B cell (primary cell): ENCODE measurements around the gene FHIT. TPM values are rescaled to one million over a fixed set of nuclear protein-coding genes. Genes with fewer than 3 reads are reported as not detected.

Experiments
- ATAC-seq: fragments of 200-7000 bp; cut with Tn5 transposase; one replicate; pipeline ENCODE4 v1.10.0; 2021; ENCODE audit warnings: low read depth, mild to moderate bottlenecking, moderate number of reproducible peaks, moderate library complexity
- CTCF ChIA-PET: fragments of 350-600 bp; sonication (Branson Sonifier 250); formaldehyde crosslinking; loops from one replicate; lab custom pipeline; 2021; ENCODE audit warnings: antibody characterized with exemption, inconsistent platforms; lab: Charles Lee
- POLR2A ChIA-PET: fragments of 350-600 bp; sonication (Branson Sonifier 250); formaldehyde crosslinking; loops from one replicate; lab custom pipeline; 2021; ENCODE audit warnings: antibody characterized with exemption; lab: Charles Lee
- DNase-seq: peaks from one replicate; pipeline ENCODE4 v3.0.0; 2013
- H2AFZ ChIP-seq: 2 replicates; pipeline ENCODE4 v1.6.1; 2012; ENCODE audit warnings: mild to moderate bottlenecking, low read depth, low read length; ENCODE audit not compliant: insufficient read depth, poor library complexity, severe bottlenecking
- H3K27ac ChIP-seq, 2 donors: 1 replicate in 1 of 2; 2 replicates in 1 of 2; pipeline ENCODE4 v1.5.1; 2012 to 2013; ENCODE audit warnings: low read length in 2 of 2, mild to moderate bottlenecking in 2 of 2, moderate library complexity in 1 of 2
- H3K27me3 ChIP-seq, 4 experiments: fragments of 200-600 bp in 1 of 4; sonication (generic) in 1 of 4; replicated peaks in 1 of 4; 1 replicate in 2 of 4; 2 replicates in 2 of 4; pipeline versions ENCODE4 v1.6.1 to v1.7.0; 2013 to 2016; ENCODE audit warnings: low read length in 3 of 4, mild to moderate bottlenecking in 2 of 4, mixed read lengths in 1 of 4, moderate library complexity in 1 of 4; ENCODE audit not compliant: insufficient read depth in 4 of 4, control insufficient read depth in 3 of 4; ENCODE audit errors: control extremely low read depth in 1 of 4
- H3K36me3 ChIP-seq, 2 experiments: replicated peaks in 1 of 2; 1 replicate in 1 of 2; 2 replicates in 1 of 2; pipeline versions ENCODE4 v1.6.1 to v1.7.1; 2013; ENCODE audit warnings: low read length in 1 of 2; ENCODE audit not compliant: insufficient read depth in 2 of 2, control insufficient read depth in 1 of 2; ENCODE audit errors: control extremely low read depth in 1 of 2, extremely low read depth in 1 of 2
- H3K4me1 ChIP-seq, 2 donors: fragments of 200-600 bp in 1 of 2; sonication (generic) in 1 of 2; 1 replicate in 1 of 2; 2 replicates in 1 of 2; pipeline versions ENCODE4 v1.5.1 to v1.6.1; 2013 to 2017; ENCODE audit warnings: low read length in 2 of 2; ENCODE audit not compliant: control insufficient read depth in 2 of 2, insufficient read depth in 2 of 2
- H3K4me2 ChIP-seq: replicated peaks from 2 replicates; pipeline ENCODE3; 2012; ENCODE audit warnings: mild to moderate bottlenecking, low read depth, low read length; ENCODE audit not compliant: poor library complexity, severe bottlenecking
- H3K4me3 ChIP-seq, 5 experiments: fragments of 200-600 bp in 1 of 5; sonication (generic) in 1 of 5; 1 replicate in 3 of 5; 2 replicates in 2 of 5; pipeline versions ENCODE4 v1.5.1 to v1.7.0; 2011 to 2016; ENCODE audit warnings: low read length in 4 of 5, mild to moderate bottlenecking in 4 of 5, low read depth in 2 of 5, control low read depth in 1 of 5, moderate library complexity in 1 of 5; ENCODE audit not compliant: insufficient read depth in 1 of 5; ENCODE audit errors: control extremely low read depth in 1 of 5, extremely low read depth in 1 of 5
- H3K79me2 ChIP-seq: fragments of 200-600 bp; sonication (generic); one replicate; pipeline ENCODE4 v1.6.0; 2016; ENCODE audit warnings: low read length; ENCODE audit not compliant: control insufficient read depth, insufficient read depth
- H3K9ac ChIP-seq: fragments of 200-600 bp; sonication (generic); 2 replicates; pipeline ENCODE4 v1.6.1; 2017; ENCODE audit warnings: mild to moderate bottlenecking, low read length, moderate library complexity
- H3K9me3 ChIP-seq, 3 donors: one replicate each; pipeline versions ENCODE4 v1.6.1 to v1.7.1; 2013; ENCODE audit warnings: low read length in 2 of 3; ENCODE audit not compliant: control insufficient read depth in 2 of 3, insufficient read depth in 1 of 3; ENCODE audit errors: control extremely low read depth in 1 of 3
- H4K20me1 ChIP-seq: 2 replicates; pipeline ENCODE4 v1.6.0; 2012; ENCODE audit warnings: mild to moderate bottlenecking, low read length; ENCODE audit not compliant: insufficient read depth, control insufficient read depth, poor library complexity, severe bottlenecking
- H3K27ac Mint-ChIP-seq: one replicate; pipeline ENCODE4 v1.8.0; 2021; ENCODE audit warnings: mixed read lengths
- H3K27me3 Mint-ChIP-seq: one replicate; pipeline ENCODE4 v1.8.0; 2021; ENCODE audit warnings: mixed read lengths
- H3K4me1 Mint-ChIP-seq: one replicate; pipeline ENCODE4 v1.8.0; 2021; ENCODE audit warnings: mixed read lengths
- H3K4me3 Mint-ChIP-seq: one replicate; pipeline ENCODE4 v1.8.0; 2021; ENCODE audit warnings: mixed read lengths
- H3K9me3 Mint-ChIP-seq: one replicate; pipeline ENCODE4 v1.8.0; 2022; ENCODE audit warnings: mixed read lengths; ENCODE audit not compliant: insufficient read depth
- CTCF ChIP-seq: fragments of 200-600 bp; IDR thresholded peaks from one replicate; pipeline ENCODE4 v1.8.0; 2022; ENCODE audit warnings: antibody characterized with exemption, mild to moderate bottlenecking
- EZH2 ChIP-seq: IDR thresholded peaks from 2 replicates; pipeline ENCODE4 v1.6.1; 2012; ENCODE audit warnings: borderline replicate concordance, low read depth, mild to moderate bottlenecking, moderate library complexity, low read length; ENCODE audit not compliant: insufficient read depth, poor library complexity, severe bottlenecking
- WGBS: methylation state at CpG from one replicate; pipeline ENCODE4 v1.1.5; 2013; ENCODE audit warnings: missing lambda C conversion rate; ENCODE audit not compliant: insufficient coverage; 5-methylcytosine and 5-hydroxymethylcytosine counted together
- intact Hi-C: fragments of 100-400 bp; cut with micrococcal nuclease; formaldehyde crosslinking; loops from one replicate; pipeline ENCODE4 v1.10.0; 2022
- polyA plus RNA-seq: library from polyadenylated mRNA; depleted of rRNA; stranded (reverse); fragments of >200 nt; gene quantifications from 2 replicates; pipeline ENCODE4 v1.2.3, GENCODE V29; 2012
- total RNA-seq, 2 donors: library from RNA; stranded (reverse); fragments of 120-200 nt in 1 of 2; gene quantifications; 1 replicate in 1 of 2; 2 replicates in 1 of 2; pipeline versions ENCODE4 v1.2.3 to v1.2.4, GENCODE V29; 2013 to 2022

Gene FHIT
- total and polyA plus RNA-seq, 2 donors (not counting 1 experiment from before 2014, with no cell fraction given): 1.7 to 7.8 TPM

- Histone ChIP-seq H3K27me3 (no peaks in the 10 kb centered on the region), H3K4me2 (no peak overlapping the region), H4K20me1 (no peaks in the 10 kb centered on the region), H3K9me3 (no peaks in the 10 kb centered on the region), H3K79me2 (no peaks in the 10 kb centered on the region), H2AFZ (no peak overlapping the region), H3K9ac (no peak overlapping the region), H3K36me3 (no peaks in the 10 kb centered on the region), H3K27ac (no peak overlapping the region), H3K4me3 (no peak overlapping the region), H3K4me1 (no peaks in the 10 kb centered on the region)
- Mint-ChIP-seq H3K9me3 (peaks cover 2% of the 10 kb centered on the region), H3K4me3 (no peak overlapping the region), H3K27me3 (no peaks in the 10 kb centered on the region), H3K27ac (no peak overlapping the region), H3K4me1 (no peaks in the 10 kb centered on the region)
- no peak for DNase-seq
- WGBS: 100% methylated on average over 1 of the region's 4 CpGs
- intact Hi-C loops: no loop called here
- ChIA-PET CTCF (no interaction called here), POLR2A (no interaction called here)
- TF ChIP-seq EZH2 (no peak), CTCF (no peak)
- ATAC-seq: no peak
These were observed 111.6 kb downstream of the FHIT start for GRCh38 chr3:61139686-61140085.

GRCh38 chr3:61138401-61138800, 112.9 kb downstream of the FHIT start:
- H3K9me3 ChIP-seq: no peaks in the 10 kb centered on the region
- H3K27ac ChIP-seq: no peak overlapping the region
- TF ChIP-seq EZH2 (no peak), CTCF (no peak)
- DNase-seq (no peak), ATAC-seq (no peak)
- H3K9me3 Mint-ChIP-seq: no peaks in the 10 kb centered on the region
- no peaks in the 10 kb centered on the region for H4K20me1 ChIP-seq
- no peaks in the 10 kb centered on the region for H3K27me3 ChIP-seq
- POLR2A ChIA-PET: no interaction called here
- no peaks in the 10 kb centered on the region for H3K4me1 Mint-ChIP-seq
- H3K36me3 ChIP-seq: no peaks in the 10 kb centered on the region
- H3K4me3 ChIP-seq: no peak overlapping the region
- no peaks in the 10 kb centered on the region for H3K27me3 Mint-ChIP-seq
- no peak overlapping the region for H3K4me2 ChIP-seq
- H3K4me1 ChIP-seq: no peaks in the 10 kb centered on the region
- H3K27ac Mint-ChIP-seq: no peak overlapping the region
- CTCF ChIA-PET: interaction anchor here (0.6 kb wide), 1 partner anchor 77 kb away, joined by 4 read pairs; no protein-coding TSS in a partner anchor
- H3K9ac ChIP-seq: no peak overlapping the region
- no peaks in the 10 kb centered on the region for H3K79me2 ChIP-seq
- no peak overlapping the region for H2AFZ ChIP-seq
- intact Hi-C loops: no loop called here
- H3K4me3 Mint-ChIP-seq: no peak overlapping the region
- 100% methylated on average over 4 of the region's 5 CpGs for WGBS
